GM12872 (cell line): ENCODE measurements around the gene KITLG.

ENCODE experiments used
- CTCF ChIP-seq: IDR thresholded peaks from 3 replicates; pipeline ENCODE4 v1.5.1; 2011; ENCODE audit warnings: low read depth, mild to moderate bottlenecking, low read length, moderate library complexity; ENCODE audit not compliant: insufficient read depth

Gene KITLG

DNA sequence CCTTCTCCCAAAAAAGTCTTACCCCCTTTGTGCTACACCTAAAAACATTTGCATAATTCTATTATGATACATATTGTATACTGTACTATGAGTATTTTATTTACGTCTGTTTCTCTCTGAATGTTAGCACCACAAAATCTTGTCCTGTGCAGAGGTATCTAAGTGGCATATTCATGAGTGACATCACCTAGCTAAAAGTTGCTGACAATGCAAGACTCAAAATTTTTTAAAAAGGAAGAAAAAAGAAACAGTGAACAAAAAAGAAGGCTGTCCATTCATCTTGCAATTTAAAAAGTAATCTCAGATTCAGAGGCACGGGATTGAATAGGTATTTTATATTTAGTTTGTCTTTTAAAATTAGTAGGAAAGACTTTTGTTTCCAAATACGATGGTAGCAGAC, 69.4 kb downstream of the KITLG start:
- TF ChIP-seq CTCF = no peak

DNA sequence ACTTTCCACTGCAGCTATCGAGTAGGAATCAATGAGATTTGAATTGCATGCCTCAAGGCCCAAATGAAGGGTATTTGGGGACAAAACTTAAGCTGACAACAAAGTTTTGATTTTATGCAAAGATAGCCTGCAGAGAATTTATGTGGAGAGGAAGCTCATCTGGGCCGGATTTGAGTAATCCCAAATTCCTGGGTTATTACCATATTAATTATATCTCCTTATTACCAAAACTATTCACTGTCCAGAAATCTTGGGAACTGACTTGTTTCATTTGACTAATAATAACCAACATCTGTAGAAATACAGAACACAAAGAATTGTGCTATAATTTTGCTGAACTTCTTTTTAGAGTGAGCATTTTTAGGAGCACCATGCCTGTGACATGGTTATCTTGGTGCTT, 70.4 kb downstream of the KITLG start:
- TF ChIP-seq CTCF = no peak

DNA sequence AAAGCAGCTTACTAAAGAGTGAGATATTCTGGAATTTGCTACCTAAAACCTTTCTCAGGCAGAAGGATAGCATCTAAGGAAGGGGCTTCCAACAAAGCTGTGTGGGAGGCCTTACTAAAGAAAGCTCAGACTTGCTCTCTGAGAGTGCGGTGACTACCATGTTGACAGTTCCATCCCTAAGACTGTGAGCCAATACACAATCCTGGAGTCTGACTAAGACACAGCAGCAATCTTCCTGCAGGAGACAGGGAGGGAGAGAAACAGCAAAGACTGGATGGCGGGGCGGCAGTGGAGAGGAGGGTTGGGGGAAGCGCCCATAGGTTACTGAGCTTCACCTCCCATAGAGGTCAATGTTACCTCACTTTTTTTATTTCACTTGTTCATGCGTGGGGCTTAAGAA, 70.9 kb downstream of the KITLG start:
- no peak for TF ChIP-seq CTCF

DNA sequence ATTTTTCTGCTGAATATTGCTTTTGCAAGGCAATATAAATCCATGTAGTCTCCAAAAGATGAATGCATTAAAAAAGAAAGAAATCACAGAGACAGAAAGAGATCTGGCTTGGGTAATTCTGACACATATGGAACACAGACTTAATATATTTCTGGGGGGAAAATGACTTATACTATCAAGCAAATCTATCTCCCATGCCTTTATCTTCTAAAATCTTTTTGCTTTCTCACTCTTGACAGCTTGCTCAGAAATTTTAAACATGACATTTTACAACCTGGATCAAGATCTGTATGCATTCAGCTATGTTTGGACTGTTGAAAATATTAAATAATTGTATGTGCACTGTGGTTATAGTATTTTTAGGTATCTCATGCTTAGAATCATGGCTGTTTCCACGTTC, 73.0 kb downstream of the KITLG start:
- TF ChIP-seq CTCF = no peak

DNA sequence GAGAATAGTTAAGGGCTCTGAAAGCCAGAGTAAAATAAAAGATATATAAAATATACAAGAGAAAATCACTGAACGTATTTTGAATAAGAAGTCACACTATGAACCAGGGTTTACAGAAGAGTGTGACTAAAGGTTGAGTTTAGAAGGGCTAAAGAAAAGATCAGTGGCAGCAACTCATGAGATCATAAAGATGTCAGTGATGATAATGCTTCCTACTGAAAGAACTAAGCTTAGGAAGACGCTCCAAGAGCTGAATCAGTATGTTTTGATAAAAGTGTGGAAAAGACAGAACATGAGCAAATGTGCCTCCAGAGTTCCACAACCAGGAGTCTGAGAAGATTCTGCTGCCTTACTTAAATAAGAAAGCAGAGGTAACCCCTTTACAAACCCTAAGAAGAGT, 74.6 kb downstream of the KITLG start:
- no peak for TF ChIP-seq CTCF

GRCh38 chr12:88503281-88503703, 77.0 kb downstream of the KITLG start:
- no peak for TF ChIP-seq CTCF

DNA sequence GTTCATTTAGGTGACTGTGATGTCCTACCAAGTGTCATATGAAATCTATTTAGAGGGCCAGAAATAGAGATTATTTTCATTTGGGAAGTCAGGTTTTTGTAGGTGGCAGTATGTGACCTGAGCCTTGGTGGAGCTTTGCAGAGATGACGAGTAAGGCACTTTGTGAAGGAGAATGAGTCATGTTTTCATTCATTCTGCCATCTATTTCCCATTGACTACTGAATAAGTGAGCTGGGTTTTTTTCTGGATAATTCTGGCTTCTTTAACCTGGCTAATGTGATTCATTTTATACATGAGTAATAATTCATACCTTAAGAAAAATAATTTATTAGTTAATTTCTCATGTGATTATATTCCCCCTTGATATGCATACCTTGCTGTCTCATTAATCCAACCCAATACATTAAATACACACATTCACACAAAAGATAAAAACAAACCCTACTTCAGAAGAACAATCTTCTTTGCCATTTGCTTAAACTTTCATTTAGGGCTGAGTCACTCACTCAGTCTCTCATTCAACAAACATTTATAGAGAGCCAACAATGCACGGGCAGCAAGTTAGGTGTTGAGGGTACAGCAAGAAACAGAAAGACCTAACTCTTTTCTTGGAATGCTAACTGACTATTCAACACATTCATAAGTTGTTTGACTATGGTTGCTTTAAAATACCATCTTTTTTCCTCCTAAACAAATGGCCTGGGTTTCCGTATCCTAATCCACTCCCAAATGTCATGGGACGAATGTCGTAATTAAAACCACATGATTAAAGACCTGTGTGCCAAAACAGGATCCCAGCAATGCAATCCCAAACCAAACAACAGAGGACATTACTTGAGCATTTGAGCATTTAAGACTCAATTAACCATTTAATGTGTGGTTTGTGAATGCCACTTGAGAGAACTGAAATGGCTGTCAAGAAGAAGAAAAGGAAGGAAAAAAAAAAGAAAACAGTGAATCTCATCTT, 78.0 kb downstream of the KITLG start:
- no peak for TF ChIP-seq CTCF
